Measurements from ENCODE around the gene C2orf66.

The C2orf66 gene

GRCh38 chr2:196798980-196799379 is 10.2 kb downstream of the C2orf66 start:
- DNase-seq (ENCODE audit: low spot score) = peak; percentile 12
- in situ Hi-C loops (cut with MboI; ENCODE audit: low pct_unique_long_range_greater_than_20kb, low sequenced_read_pairs, unreplicated experiment) = no loop called here
- no peak for TF ChIP-seq CTCF (IDR thresholded peaks at IDR 0.05; ENCODE audit: extremely low read depth, insufficient read depth, missing control alignments)

GRCh38 chr2:196792865-196793264 is 16.3 kb downstream of the C2orf66 start:
- no peak for TF ChIP-seq CTCF (IDR thresholded peaks at IDR 0.05; ENCODE audit: extremely low read depth, insufficient read depth, missing control alignments)
- in situ Hi-C loops (cut with MboI; ENCODE audit: low pct_unique_long_range_greater_than_20kb, low sequenced_read_pairs, unreplicated experiment) = no loop called here
- DNase-seq (ENCODE audit: low spot score) = no peak

- no peak for DNase-seq (ENCODE audit: low spot score)
- no peak for TF ChIP-seq CTCF (IDR thresholded peaks at IDR 0.05; ENCODE audit: extremely low read depth, insufficient read depth, missing control alignments)
- in situ Hi-C loops (cut with MboI; ENCODE audit: low pct_unique_long_range_greater_than_20kb, low sequenced_read_pairs, unreplicated experiment) = no loop called here
Observed at GRCh38 chr2:196783431-196784094, 25.6 kb downstream of the C2orf66 start.

- no peak for TF ChIP-seq CTCF (IDR thresholded peaks at IDR 0.05; ENCODE audit: extremely low read depth, insufficient read depth, missing control alignments)
- no peak for DNase-seq (ENCODE audit: low spot score)
- in situ Hi-C loops (cut with MboI; ENCODE audit: low pct_unique_long_range_greater_than_20kb, low sequenced_read_pairs, unreplicated experiment) = loop anchor here (25.0 kb wide), 1 partner anchor 480 kb away; no protein-coding TSS in a partner anchor
Observed at GRCh38 chr2:196767101-196767500, 42.1 kb downstream of the C2orf66 start.

- no peak for TF ChIP-seq CTCF (IDR thresholded peaks at IDR 0.05; ENCODE audit: extremely low read depth, insufficient read depth, missing control alignments)
- no peak for DNase-seq (ENCODE audit: low spot score)
- in situ Hi-C loops (cut with MboI; ENCODE audit: low pct_unique_long_range_greater_than_20kb, low sequenced_read_pairs, unreplicated experiment) = loop anchor here (25.0 kb wide), 1 partner anchor 472 kb away; no protein-coding TSS in a partner anchor
Observed at GRCh38 chr2:196759378-196759706, 49.8 kb downstream of the C2orf66 start.

GRCh38 chr2:196758474-196759377 is 50.4 kb downstream of the C2orf66 start:
- in situ Hi-C loops (cut with MboI; ENCODE audit: low pct_unique_long_range_greater_than_20kb, low sequenced_read_pairs, unreplicated experiment) = loop anchor here (25.0 kb wide), 1 partner anchor 471 kb away; no protein-coding TSS in a partner anchor
- DNase-seq (ENCODE audit: low spot score) = no peak
- TF ChIP-seq CTCF (IDR thresholded peaks at IDR 0.05; ENCODE audit: extremely low read depth, insufficient read depth, missing control alignments) = peak; percentile 20

Measured in GM13977 (cell line).